GM12878 (cell line): ENCODE results near the gene LARP4. TPM values are rescaled to one million over a fixed set of nuclear protein-coding genes. Genes with fewer than 3 reads are reported as not detected.

Source experiments
- BACH1 ChIP-seq: fragments of 450-650 bp; IDR thresholded peaks from 2 replicates; pipeline ENCODE4 v1.6.1; 2017; ENCODE audit warnings: mild to moderate bottlenecking, borderline replicate concordance
- BMI1 ChIP-seq: fragments of 450-650 bp; IDR thresholded peaks from 2 replicates; pipeline ENCODE4 v1.6.1; 2016; ENCODE audit warnings: mild to moderate bottlenecking, moderate library complexity, borderline replicate concordance
- CHD1 ChIP-seq: IDR thresholded peaks from 2 replicates; pipeline ENCODE4 v1.6.1; 2012; ENCODE audit warnings: low read depth, low read length, improper control_type of control experiment
- KDM1A ChIP-seq: fragments of 200-600 bp; sonication (generic); IDR thresholded peaks from 2 replicates; pipeline ENCODE4 v1.6.1; 2016; ENCODE audit warnings: borderline replicate concordance
- MEF2B ChIP-seq: fragments of 450-650 bp; IDR thresholded peaks from 2 replicates; pipeline ENCODE4 v1.6.1; 2018; ENCODE audit warnings: mild to moderate bottlenecking, moderate library complexity; ENCODE audit not compliant: partially characterized antibody, poor library complexity, severe bottlenecking
- SMARCA5 ChIP-seq: fragments of 450-650 bp; IDR thresholded peaks from 2 replicates; pipeline ENCODE4 v1.6.1; 2017; ENCODE audit warnings: mild to moderate bottlenecking
- STAT1 ChIP-seq: fragments of 450-650 bp; conservative IDR thresholded peaks from 2 replicates; pipeline ENCODE4 v1.6.1; 2014; ENCODE audit warnings: antibody characterized with exemption, mild to moderate bottlenecking
- SUPT20H ChIP-seq: IDR thresholded peaks from 2 replicates; pipeline ENCODE4 v1.6.1; 2011; ENCODE audit warnings: low read depth, mild to moderate bottlenecking, low read length, moderate library complexity, borderline replicate concordance; ENCODE audit not compliant: control insufficient read depth
- TBL1XR1 ChIP-seq: IDR thresholded peaks from 2 replicates; pipeline ENCODE4 v1.6.1; 2012; ENCODE audit warnings: low read depth, low read length, improper control_type of control experiment
- TCF3 ChIP-seq: IDR thresholded peaks from 2 replicates; pipeline ENCODE4 v1.6.1; 2012; ENCODE audit warnings: low read depth, mild to moderate bottlenecking, low read length, borderline replicate concordance; ENCODE audit not compliant: insufficient read depth
- ZNF217 ChIP-seq: fragments of 450-650 bp; IDR thresholded peaks from 2 replicates; pipeline ENCODE4 v1.6.1; 2017; ENCODE audit warnings: antibody characterized with exemption, mild to moderate bottlenecking
- polyA plus RNA-seq, 11 experiments: library from polyadenylated mRNA; depleted of rRNA in 4 of 11; unstranded in 6 of 11; stranded (reverse) in 5 of 11; fragments of >200 nt; fragmentation: Nextera tagmentation in 4 of 11; fragmentation: Illumina TruSeq in 1 of 11; extraction: Ambion mirVana in 4 of 11; extraction: Trizol in 1 of 11; gene quantifications; 1 replicate in 1 of 11; 2 replicates in 10 of 11; pipeline versions ENCODE4 v1.2.1 to v1.2.3, GENCODE V29; 2011 to 2016; ENCODE audit warnings: inconsistent platforms in 2 of 11, missing spikeins in 2 of 11, low read depth in 1 of 11
- total RNA-seq, 4 experiments: library from RNA; depleted of rRNA in 3 of 4; stranded (reverse); fragments of >200 nt in 3 of 4; fragmentation: Illumina TruSeq in 1 of 4; extraction: Trizol in 1 of 4; gene quantifications; 2 replicates each; pipeline versions ENCODE4 v1.2.1 to v1.2.3, GENCODE V29; 2013 to 2021
- TF ChIP-seq, protein P1 (sequence below): IDR thresholded peaks from 2 replicates; pipeline ENCODE4 v1.6.1; 2012; ENCODE audit warnings: improper control_type of control experiment, low read depth, low read length; ENCODE audit not compliant: insufficient replicate concordance
- TF ChIP-seq, protein P2 (sequence below), 3 experiments: IDR thresholded peaks in 2 of 3; conservative IDR thresholded peaks in 1 of 3; 2 replicates each; pipeline ENCODE4 v1.5.1; 2011; ENCODE audit warnings: low read depth in 3 of 3, low read length in 3 of 3, mild to moderate bottlenecking in 3 of 3, control low read depth in 2 of 3, moderate library complexity in 2 of 3, inconsistent platforms in 1 of 3, mixed read lengths in 1 of 3; ENCODE audit not compliant: control insufficient read depth in 2 of 3, insufficient read depth in 1 of 3; ENCODE audit errors: extremely low read depth in 1 of 3
- TF ChIP-seq, protein P3 (sequence below): fragments of 450-650 bp; IDR thresholded peaks from 2 replicates; pipeline ENCODE4 v1.6.1; 2017; ENCODE audit warnings: low read depth, mild to moderate bottlenecking, moderate library complexity
- TF ChIP-seq, protein P4 (sequence below): IDR thresholded peaks from 2 replicates; pipeline ENCODE4 v1.6.1; 2011; ENCODE audit warnings: borderline replicate concordance, low read depth, mild to moderate bottlenecking, moderate library complexity, low read length; ENCODE audit not compliant: insufficient read depth, poor library complexity, severe bottlenecking

LARP4 gene
- total and polyA plus RNA-seq, 10 of the 15 experiments (the other 5 are each of a cell fraction or from before 2014, with no cell fraction given): 24.1 to 72.6 (median 35.6) TPM

DNA sequence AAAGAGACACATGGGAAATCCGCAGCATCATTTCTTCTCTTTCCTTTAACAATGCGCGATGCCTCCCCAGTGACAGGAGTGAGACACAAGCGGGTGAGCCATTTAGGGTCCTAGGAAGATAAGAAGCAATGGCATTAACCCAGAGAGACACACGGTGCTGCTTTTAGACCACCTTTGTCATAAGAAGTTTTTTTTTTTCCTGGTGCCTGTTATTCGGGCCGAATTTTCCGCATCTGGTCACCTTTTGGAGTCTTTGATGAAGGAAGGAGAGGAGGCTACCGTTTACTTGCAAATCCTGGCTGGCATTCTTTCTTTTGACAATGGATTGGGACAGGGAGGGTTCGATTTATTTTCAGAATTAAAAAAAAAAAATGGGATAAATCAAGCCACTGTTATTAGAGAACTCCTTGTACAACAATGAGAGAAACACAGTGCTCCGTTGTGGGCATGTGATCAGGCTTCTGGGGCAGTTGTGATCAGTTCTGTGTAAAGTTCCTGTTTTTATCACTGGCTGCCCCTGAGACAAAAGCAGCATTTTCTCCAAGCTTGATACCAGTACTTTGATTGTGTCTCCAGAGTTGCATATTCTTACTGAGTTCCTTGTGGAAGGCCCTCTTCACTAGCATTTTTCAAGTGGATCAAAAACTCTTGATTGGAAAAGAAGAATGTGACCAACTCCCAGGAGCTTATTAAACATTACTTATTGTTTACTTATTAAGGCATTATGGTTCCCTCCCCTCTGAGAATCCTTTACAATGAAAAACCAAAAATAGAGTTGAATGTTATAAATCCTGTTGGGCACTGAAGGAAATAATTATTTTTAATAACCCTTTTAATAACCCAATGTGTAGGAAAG lies 105.2 kb downstream of the LARP4 start (continued):
- TF ChIP-seq, protein P1, sequence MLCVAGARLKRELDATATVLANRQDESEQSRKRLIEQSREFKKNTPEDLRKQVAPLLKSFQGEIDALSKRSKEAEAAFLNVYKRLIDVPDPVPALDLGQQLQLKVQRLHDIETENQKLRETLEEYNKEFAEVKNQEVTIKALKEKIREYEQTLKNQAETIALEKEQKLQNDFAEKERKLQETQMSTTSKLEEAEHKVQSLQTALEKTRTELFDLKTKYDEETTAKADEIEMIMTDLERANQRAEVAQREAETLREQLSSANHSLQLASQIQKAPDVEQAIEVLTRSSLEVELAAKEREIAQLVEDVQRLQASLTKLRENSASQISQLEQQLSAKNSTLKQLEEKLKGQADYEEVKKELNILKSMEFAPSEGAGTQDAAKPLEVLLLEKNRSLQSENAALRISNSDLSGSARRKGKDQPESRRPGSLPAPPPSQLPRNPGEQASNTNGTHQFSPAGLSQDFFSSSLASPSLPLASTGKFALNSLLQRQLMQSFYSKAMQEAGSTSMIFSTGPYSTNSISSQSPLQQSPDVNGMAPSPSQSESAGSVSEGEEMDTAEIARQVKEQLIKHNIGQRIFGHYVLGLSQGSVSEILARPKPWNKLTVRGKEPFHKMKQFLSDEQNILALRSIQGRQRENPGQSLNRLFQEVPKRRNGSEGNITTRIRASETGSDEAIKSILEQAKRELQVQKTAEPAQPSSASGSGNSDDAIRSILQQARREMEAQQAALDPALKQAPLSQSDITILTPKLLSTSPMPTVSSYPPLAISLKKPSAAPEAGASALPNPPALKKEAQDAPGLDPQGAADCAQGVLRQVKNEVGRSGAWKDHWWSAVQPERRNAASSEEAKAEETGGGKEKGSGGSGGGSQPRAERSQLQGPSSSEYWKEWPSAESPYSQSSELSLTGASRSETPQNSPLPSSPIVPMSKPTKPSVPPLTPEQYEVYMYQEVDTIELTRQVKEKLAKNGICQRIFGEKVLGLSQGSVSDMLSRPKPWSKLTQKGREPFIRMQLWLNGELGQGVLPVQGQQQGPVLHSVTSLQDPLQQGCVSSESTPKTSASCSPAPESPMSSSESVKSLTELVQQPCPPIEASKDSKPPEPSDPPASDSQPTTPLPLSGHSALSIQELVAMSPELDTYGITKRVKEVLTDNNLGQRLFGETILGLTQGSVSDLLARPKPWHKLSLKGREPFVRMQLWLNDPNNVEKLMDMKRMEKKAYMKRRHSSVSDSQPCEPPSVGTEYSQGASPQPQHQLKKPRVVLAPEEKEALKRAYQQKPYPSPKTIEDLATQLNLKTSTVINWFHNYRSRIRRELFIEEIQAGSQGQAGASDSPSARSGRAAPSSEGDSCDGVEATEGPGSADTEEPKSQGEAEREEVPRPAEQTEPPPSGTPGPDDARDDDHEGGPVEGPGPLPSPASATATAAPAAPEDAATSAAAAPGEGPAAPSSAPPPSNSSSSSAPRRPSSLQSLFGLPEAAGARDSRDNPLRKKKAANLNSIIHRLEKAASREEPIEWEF: no peak
- TF ChIP-seq, protein P2, sequence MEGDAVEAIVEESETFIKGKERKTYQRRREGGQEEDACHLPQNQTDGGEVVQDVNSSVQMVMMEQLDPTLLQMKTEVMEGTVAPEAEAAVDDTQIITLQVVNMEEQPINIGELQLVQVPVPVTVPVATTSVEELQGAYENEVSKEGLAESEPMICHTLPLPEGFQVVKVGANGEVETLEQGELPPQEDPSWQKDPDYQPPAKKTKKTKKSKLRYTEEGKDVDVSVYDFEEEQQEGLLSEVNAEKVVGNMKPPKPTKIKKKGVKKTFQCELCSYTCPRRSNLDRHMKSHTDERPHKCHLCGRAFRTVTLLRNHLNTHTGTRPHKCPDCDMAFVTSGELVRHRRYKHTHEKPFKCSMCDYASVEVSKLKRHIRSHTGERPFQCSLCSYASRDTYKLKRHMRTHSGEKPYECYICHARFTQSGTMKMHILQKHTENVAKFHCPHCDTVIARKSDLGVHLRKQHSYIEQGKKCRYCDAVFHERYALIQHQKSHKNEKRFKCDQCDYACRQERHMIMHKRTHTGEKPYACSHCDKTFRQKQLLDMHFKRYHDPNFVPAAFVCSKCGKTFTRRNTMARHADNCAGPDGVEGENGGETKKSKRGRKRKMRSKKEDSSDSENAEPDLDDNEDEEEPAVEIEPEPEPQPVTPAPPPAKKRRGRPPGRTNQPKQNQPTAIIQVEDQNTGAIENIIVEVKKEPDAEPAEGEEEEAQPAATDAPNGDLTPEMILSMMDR (IDR thresholded peaks at IDR 0.05 in 2 of 3, conservative IDR thresholded peaks at IDR 0.05 in 1 of 3; ENCODE audit: control insufficient read depth in 2 of 3, extremely low read depth in 1 of 3, insufficient read depth in 1 of 3, low read depth in 3 of 3, low read length in 3 of 3): no peak
- TF ChIP-seq KDM1A (no peak), TCF3 (no peak), TBL1XR1 (no peak), MEF2B (no peak), SMARCA5 (no peak), BACH1 (no peak), ZNF217 (no peak), STAT1 (no peak), CHD1 (no peak), SUPT20H (no peak), BMI1 (no peak)
- TF ChIP-seq, protein P3, sequence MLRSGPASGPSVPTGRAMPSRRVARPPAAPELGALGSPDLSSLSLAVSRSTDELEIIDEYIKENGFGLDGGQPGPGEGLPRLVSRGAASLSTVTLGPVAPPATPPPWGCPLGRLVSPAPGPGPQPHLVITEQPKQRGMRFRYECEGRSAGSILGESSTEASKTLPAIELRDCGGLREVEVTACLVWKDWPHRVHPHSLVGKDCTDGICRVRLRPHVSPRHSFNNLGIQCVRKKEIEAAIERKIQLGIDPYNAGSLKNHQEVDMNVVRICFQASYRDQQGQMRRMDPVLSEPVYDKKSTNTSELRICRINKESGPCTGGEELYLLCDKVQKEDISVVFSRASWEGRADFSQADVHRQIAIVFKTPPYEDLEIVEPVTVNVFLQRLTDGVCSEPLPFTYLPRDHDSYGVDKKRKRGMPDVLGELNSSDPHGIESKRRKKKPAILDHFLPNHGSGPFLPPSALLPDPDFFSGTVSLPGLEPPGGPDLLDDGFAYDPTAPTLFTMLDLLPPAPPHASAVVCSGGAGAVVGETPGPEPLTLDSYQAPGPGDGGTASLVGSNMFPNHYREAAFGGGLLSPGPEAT: no peak
- TF ChIP-seq, protein P4, sequence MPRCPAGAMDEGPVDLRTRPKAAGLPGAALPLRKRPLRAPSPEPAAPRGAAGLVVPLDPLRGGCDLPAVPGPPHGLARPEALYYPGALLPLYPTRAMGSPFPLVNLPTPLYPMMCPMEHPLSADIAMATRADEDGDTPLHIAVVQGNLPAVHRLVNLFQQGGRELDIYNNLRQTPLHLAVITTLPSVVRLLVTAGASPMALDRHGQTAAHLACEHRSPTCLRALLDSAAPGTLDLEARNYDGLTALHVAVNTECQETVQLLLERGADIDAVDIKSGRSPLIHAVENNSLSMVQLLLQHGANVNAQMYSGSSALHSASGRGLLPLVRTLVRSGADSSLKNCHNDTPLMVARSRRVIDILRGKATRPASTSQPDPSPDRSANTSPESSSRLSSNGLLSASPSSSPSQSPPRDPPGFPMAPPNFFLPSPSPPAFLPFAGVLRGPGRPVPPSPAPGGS: no peak
